Heart left ventricle (tissue), 16 donors: ENCODE measurements around the gene KREMEN1. TPM values are rescaled to one million over a fixed set of nuclear protein-coding genes. Genes with fewer than 3 reads are reported as not detected.

ENCODE experiments used
- ATAC-seq, 4 donors: fragments of 200-7000 bp; cut with Tn5 transposase; one replicate each; pipeline ENCODE4 v1.9.1; 2020 to 2022; ENCODE audit warnings: moderate library complexity in 4 of 4, mild to moderate bottlenecking in 3 of 4, moderate number of reproducible peaks in 1 of 4
- DNase-seq, 5 donors: peaks; one replicate each; pipeline ENCODE4 v3.0.0-alpha.2; 2020
- H3K27ac ChIP-seq, 12 donors: fragments of 200-600 bp; sonication (generic) in 4 of 12; one replicate each; pipeline versions ENCODE4 v1.5.0 to v1.8.0; 2016 to 2022; ENCODE audit warnings: mild to moderate bottlenecking in 2 of 12
- H3K27me3 ChIP-seq, 9 donors: fragments of 200-600 bp; sonication (generic) in 2 of 9; one replicate each; pipeline versions ENCODE4 v1.5.1 to v1.8.0; 2016 to 2022; ENCODE audit warnings: mild to moderate bottlenecking in 3 of 9
- H3K36me3 ChIP-seq, 9 donors: fragments of 200-600 bp; sonication (generic) in 2 of 9; one replicate each; pipeline versions ENCODE4 v1.5.0 to v1.8.0; 2018 to 2022; ENCODE audit warnings: mild to moderate bottlenecking in 2 of 9
- H3K4me1 ChIP-seq, 12 donors: fragments of 200-600 bp; sonication (generic) in 4 of 12; one replicate each; pipeline versions ENCODE4 v1.5.0 to v1.8.0; 2016 to 2022; ENCODE audit warnings: mild to moderate bottlenecking in 3 of 12
- H3K4me3 ChIP-seq, 12 donors: fragments of 200-600 bp; sonication (generic) in 4 of 12; one replicate each; pipeline versions ENCODE4 v1.5.0 to v1.8.0; 2017 to 2022; ENCODE audit warnings: mild to moderate bottlenecking in 9 of 12, moderate library complexity in 4 of 12
- H3K9me3 ChIP-seq, 12 donors: fragments of 200-600 bp; sonication (generic) in 4 of 12; one replicate each; pipeline versions ENCODE4 v1.5.0 to v1.8.0; 2016 to 2022; ENCODE audit warnings: mild to moderate bottlenecking in 1 of 12
- POLR2A ChIP-seq, 2 donors: fragments of 450-650 bp; IDR thresholded peaks; one replicate each; pipeline ENCODE4 v1.6.1; 2017; ENCODE audit warnings: antibody characterized with exemption in 2 of 2, mild to moderate bottlenecking in 2 of 2, moderate library complexity in 2 of 2
- WGBS, 4 donors: extraction: QIAGEN DNeasy Blood & Tissue Kit in 2 of 4; methylation state at CpG; one replicate each; pipeline versions ENCODE4 v1.1.5 to v1.1.7; 2013 to 2018; 5-methylcytosine and 5-hydroxymethylcytosine counted together
- intact Hi-C, 10 donors: fragments of 100-400 bp; cut with DNase I; formaldehyde crosslinking; loops; one replicate each; pipeline versions ENCODE4 v1.11.1 to v1.14.2; 2022
- polyA plus RNA-seq, 2 donors: library from polyadenylated mRNA; stranded (reverse); fragments of 200-250 nt; gene quantifications; one replicate each; pipeline ENCODE4 v1.2.3, GENCODE V29; 2013
- total RNA-seq, 9 donors: library from RNA; depleted of rRNA in 2 of 9; stranded (reverse); fragments of >200 nt in 2 of 9; fragmentation: NEBNext Ultra II Directional in 3 of 9; extraction: Animal tissue kit (Norgen Biotek cat#: 25700) in 3 of 9; gene quantifications; one replicate each; pipeline versions ENCODE4 v1.1.0 to v1.2.4, GENCODE V29; 2016 to 2023
- TF ChIP-seq, protein P1 (sequence below), 12 donors: fragments of 200-600 bp; sonication (generic) in 4 of 12; IDR thresholded peaks; one replicate each; pipeline versions ENCODE4 v1.5.0 to v1.8.0; 2018 to 2022; ENCODE audit warnings: antibody characterized with exemption in 12 of 12, mild to moderate bottlenecking in 5 of 12
- donor health status: ischemic (EF 13 %, LVEDD 7.1; RV severe dilation, severe dysfunction).
- donor health status: healthy with polysubstance abuse.
- donor health status: DM: no; HTN: yes; CAD: no.
- donor health status: DM: no; HTN: no; CAD: no.
- donor health status: ischemic (EF 25% LVEDD 6.9; RV normal size, moderate dysfunction).
- donor health status: ischemic (EF 25% LVEDD 5.7; RV mildly dilated, moderate dysfunction).
- donor health status: healthy.
- donor health status: DM: yes; HTN: yes; CAD: no.
- donor health status: ischemic (EF 35%, LVEDD 5.7; RV mildly dilated, moderate dysfunction).
- donor health status: nonischemic (EF 11% LVEDD 7.7; RV severe dilation, severe dysfunction).
- donor health status: DM: yes; HTN: yes; CAD: no.
- donor health status: PGD.
- donor health status: ischemic (EF 29% LVEDD 5.4; RV normal size, mild dysfunction).
- donor health status: nonischemic (EF 23%, LVEDD 6.1; RV moderate dilation, normal function).

KREMEN1 gene
- total and polyA plus RNA-seq, 11 donors: 24.3 to 67.8 (median 36.4) TPM

DNA sequence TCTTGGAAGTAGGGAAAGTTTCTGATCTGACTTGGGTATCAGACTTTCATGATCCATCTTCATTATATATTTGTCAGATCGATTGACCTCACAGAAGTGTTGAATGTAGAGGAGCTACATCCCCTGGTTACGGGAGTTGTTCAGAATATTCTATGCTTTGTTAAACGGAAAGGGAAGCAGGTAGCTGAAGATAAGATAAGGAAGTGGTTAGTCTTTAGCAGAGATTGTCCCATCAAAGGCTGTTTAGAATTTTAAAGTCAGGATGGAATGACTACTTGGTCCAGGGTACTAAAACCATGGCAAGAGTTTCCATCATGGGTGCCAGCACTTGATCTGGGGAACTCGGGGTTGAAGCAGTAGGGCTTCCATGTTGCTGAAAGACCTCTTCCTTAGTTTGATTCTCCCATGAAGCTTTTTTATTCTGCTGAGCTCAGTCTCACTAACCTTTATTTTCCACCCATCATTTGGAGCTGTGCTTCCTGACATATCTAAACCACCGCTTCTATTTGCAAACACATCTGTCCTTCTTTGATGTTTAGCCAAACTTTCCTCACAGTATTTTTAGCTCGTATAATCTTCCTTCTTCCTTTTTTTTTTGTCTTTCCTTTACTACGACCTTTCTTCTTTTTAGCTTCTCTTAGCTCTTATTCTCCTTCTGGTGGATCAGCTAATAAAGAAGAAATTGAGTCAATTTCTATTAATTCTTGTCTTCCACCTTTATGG is 7.2 kb upstream of the KREMEN1 start:
- no peaks in the 10 kb centered on the region for H3K9me3 ChIP-seq
- DNase-seq (no peak), ATAC-seq (no peak)
- H3K27me3 ChIP-seq: peaks cover 0 to 11% (median 0%) of the 10 kb centered on the region in 9 donors
- peaks cover 0 to 8% (median 0%) of the 10 kb centered on the region in 12 donors for H3K4me1 ChIP-seq
- 31 to 38% (median 37%) methylated on average over 7 of the region's 7 CpGs for WGBS, 4 donors
- no peak overlapping the region for H3K4me3 ChIP-seq
- TF ChIP-seq, protein P1, sequence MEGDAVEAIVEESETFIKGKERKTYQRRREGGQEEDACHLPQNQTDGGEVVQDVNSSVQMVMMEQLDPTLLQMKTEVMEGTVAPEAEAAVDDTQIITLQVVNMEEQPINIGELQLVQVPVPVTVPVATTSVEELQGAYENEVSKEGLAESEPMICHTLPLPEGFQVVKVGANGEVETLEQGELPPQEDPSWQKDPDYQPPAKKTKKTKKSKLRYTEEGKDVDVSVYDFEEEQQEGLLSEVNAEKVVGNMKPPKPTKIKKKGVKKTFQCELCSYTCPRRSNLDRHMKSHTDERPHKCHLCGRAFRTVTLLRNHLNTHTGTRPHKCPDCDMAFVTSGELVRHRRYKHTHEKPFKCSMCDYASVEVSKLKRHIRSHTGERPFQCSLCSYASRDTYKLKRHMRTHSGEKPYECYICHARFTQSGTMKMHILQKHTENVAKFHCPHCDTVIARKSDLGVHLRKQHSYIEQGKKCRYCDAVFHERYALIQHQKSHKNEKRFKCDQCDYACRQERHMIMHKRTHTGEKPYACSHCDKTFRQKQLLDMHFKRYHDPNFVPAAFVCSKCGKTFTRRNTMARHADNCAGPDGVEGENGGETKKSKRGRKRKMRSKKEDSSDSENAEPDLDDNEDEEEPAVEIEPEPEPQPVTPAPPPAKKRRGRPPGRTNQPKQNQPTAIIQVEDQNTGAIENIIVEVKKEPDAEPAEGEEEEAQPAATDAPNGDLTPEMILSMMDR (IDR thresholded peaks at IDR 0.05): no peak
- no peak for TF ChIP-seq POLR2A (IDR thresholded peaks at IDR 0.05)
- H3K36me3 ChIP-seq: no peaks in the 10 kb centered on the region
- intact Hi-C loops: no loop called here
- H3K27ac ChIP-seq: no peak overlapping the region

DNA sequence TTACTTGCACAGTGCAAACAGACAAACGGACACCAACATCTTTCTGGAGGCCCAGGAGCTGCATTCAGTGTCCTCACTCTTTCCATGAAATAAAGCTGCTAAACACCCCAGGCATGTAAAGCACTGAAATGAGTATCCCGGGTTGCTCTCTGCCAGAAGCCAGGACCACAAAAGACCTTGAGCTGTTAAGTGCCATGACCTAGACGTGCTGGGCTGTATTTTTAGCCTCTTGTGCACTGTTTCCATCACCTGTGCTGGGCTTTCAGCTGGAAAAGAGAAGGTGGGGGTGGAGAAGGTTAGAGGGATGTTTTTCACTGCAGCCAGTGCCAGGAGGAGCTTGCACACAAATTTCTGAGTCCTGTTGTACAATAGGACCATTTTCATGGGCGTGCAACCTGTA is 3.4 kb upstream of the KREMEN1 start:
- Histone ChIP-seq H3K9me3 (no peaks in the 10 kb centered on the region), H3K27me3 (peaks cover 0 to 40% (median 0%) of the 10 kb centered on the region in 9 donors), H3K27ac (no peak overlapping the region), H3K4me3 (no peak overlapping the region), H3K4me1 (peaks cover 0 to 40% (median 19%) of the 10 kb centered on the region in 12 donors), H3K36me3 (no peaks in the 10 kb centered on the region)
- TF ChIP-seq, protein P1 (IDR thresholded peaks at IDR 0.05): no peak
- no peak for TF ChIP-seq POLR2A (IDR thresholded peaks at IDR 0.05)
- peak in 2 of 4 donors; percentile 5 to 16 for ATAC-seq
- DNase-seq: no peak
- 68 to 76% (median 72%) methylated on average over 4 of the region's 4 CpGs for WGBS, 4 donors
- intact Hi-C loops: no loop called here

DNA sequence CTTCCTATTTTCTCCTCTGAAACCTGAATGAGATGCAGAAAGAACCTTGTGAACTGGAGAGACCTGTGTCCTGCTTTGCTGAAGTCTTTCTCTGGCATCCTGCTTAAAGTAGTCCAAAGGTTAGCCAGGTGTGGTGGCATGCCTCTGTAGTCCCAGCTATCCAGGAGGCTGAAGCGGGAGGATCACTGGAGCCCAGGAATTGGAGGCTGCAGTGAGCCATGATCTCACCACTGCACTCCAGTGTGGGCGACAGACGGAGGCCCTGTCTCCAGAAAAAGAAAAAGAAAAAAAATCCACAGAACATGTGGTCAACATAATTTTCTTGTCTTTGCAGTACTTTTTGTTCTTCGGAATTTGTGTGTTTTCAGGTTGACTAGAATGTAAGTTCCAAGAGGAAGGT is 2.3 kb upstream of the KREMEN1 start:
- no peak for ATAC-seq
- H3K4me1 ChIP-seq: peaks cover 0 to 47% (median 19%) of the 10 kb centered on the region in 12 donors
- H3K4me3 ChIP-seq: no peak overlapping the region
- H3K27me3 ChIP-seq: peaks cover 0 to 46% (median 0%) of the 10 kb centered on the region in 9 donors
- intact Hi-C loops: loop anchor here in 6 of 10 donors (5.0 to 10.0 kb wide), 3 partner anchors 77 to 174 kb away; no protein-coding TSS in a partner anchor
- no peak for DNase-seq
- no peaks in the 10 kb centered on the region for H3K9me3 ChIP-seq
- H3K36me3 ChIP-seq: no peaks in the 10 kb centered on the region
- TF ChIP-seq, protein P1 (IDR thresholded peaks at IDR 0.05): no peak
- no peak for TF ChIP-seq POLR2A (IDR thresholded peaks at IDR 0.05)
- H3K27ac ChIP-seq: peak overlapping the region in 1 of 12 donors; percentile 23
- WGBS, 4 donors: 97 to 100% (median 99%) methylated on average over 4 of the region's 4 CpGs

DNA sequence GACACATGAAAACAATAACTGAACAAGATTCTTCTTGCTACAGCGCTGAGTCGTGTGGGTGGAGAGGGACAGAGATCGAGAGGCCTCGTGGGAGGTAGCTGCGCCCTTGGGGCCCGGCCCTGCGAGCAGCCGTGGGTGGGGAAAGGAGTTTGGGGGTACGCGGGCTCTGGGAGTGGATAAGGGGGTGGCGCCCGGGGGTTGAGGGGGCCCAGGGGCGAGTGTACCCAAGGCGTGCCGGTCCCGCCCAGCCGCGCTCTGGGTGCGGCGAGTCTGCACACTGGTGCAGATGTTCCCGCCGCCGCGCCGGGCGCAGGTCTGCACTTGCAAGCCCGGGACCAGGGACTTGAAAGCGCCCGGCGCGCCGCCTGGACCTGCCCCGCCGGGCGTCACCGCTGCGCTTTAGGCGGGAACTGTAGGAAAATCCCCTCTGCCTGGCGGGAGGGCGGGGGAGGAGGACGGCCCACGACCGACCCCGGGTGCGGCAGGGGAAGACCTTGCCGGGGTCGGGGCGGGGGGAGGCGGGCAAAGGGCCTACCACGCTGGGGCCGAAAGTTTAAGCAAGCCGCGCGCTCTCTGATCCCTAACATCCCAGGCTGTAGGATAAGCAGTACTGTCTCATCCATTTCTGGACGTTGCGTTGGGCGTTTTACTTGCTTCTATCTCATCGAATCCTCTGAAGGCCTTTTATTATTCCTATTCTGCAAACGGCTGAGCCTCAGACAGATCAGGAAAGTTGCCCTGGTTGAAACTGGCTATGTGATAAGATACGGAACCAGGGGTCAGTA is 1.4 kb upstream of the KREMEN1 start:
- Histone ChIP-seq H3K9me3 (no peaks in the 10 kb centered on the region), H3K36me3 (no peaks in the 10 kb centered on the region), H3K4me1 (peaks cover 0 to 48% (median 19%) of the 10 kb centered on the region in 12 donors), H3K4me3 (peak overlapping the region in 11 of 12 donors; percentile 7 to 98 (median 75)), H3K27me3 (peaks cover 0 to 46% (median 0%) of the 10 kb centered on the region in 9 donors), H3K27ac (peak overlapping the region in 1 of 12 donors; percentile 42)
- peak in 2 of 4 donors; percentile 4 to 24 for ATAC-seq
- WGBS, 4 donors: 9 to 29% (median 16%) methylated on average over 48 to 60 of the region's 60 CpGs
- peak in 4 of 5 donors; percentile 33 to 71 (median 48) for DNase-seq
- TF ChIP-seq POLR2A (IDR thresholded peaks at IDR 0.05): no peak
- TF ChIP-seq, protein P1 (IDR thresholded peaks at IDR 0.05): no peak
- intact Hi-C loops: loop anchor here in 6 of 10 donors (5.0 to 10.0 kb wide), 3 partner anchors 76 to 173 kb away; no protein-coding TSS in a partner anchor
